OCI-M1 (cell line): Measurements from ENCODE around the gene STK31.
"Not testable (repeated sequence)": the region's sequence is repeated elsewhere in the genome, so short reads cannot be mapped to it uniquely, and the experiment has no call there.

Source experiments
- DNase-seq: peaks from one replicate; lab custom pipeline; 2025; lab: John Stamatoyannopoulos, UW

STK31 gene, protein sequence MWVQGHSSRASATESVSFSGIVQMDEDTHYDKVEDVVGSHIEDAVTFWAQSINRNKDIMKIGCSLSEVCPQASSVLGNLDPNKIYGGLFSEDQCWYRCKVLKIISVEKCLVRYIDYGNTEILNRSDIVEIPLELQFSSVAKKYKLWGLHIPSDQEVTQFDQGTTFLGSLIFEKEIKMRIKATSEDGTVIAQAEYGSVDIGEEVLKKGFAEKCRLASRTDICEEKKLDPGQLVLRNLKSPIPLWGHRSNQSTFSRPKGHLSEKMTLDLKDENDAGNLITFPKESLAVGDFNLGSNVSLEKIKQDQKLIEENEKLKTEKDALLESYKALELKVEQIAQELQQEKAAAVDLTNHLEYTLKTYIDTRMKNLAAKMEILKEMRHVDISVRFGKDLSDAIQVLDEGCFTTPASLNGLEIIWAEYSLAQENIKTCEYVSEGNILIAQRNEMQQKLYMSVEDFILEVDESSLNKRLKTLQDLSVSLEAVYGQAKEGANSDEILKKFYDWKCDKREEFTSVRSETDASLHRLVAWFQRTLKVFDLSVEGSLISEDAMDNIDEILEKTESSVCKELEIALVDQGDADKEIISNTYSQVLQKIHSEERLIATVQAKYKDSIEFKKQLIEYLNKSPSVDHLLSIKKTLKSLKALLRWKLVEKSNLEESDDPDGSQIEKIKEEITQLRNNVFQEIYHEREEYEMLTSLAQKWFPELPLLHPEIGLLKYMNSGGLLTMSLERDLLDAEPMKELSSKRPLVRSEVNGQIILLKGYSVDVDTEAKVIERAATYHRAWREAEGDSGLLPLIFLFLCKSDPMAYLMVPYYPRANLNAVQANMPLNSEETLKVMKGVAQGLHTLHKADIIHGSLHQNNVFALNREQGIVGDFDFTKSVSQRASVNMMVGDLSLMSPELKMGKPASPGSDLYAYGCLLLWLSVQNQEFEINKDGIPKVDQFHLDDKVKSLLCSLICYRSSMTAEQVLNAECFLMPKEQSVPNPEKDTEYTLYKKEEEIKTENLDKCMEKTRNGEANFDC

DNA sequence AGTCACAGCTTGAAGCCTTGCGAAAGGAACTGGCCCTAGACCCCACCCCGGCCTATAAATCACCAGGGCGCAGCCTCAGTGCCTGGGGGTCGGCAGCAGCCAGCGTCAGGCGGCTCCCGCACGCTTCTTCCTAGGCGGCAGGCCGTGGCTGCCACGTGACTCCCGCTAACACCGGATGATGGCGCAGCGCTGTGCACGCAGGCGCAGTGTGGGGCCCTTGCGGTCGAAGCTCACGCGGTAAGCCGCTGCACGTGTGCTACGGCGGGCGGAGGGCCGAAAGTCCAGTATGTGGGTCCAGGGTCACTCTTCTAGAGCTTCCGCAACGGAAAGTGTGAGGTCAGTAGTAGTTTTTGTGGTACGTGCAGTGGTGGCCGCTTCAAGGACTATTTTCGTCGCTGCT, at the start of gene STK31:
Gene STK31 (plus strand): TSS at position 220 of the 400 bp plus-strand sequence. CDS start 67 bp downstream, at position 287.
- no peak for DNase-seq

DNA sequence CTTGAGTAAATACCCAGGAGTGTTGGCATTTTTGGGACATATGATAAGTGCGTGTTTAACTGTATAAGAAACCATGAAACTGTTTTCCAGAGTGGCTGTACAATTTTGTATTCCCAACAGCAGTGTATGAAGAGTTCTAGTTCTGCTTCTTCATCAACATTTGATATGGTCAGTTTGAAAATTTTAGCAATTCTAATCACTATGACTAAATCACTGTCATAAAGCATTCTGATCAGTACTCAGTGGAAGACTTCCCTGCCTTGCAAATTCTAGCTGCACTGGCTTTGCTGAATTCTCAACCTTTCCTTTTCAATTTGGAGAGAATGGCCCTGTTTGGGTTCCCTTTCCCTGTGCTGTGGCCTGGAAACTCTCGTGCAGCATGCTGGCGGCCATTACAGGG, 48.6 kb upstream of the STK31 start:
- DNase-seq, result no peak

DNA sequence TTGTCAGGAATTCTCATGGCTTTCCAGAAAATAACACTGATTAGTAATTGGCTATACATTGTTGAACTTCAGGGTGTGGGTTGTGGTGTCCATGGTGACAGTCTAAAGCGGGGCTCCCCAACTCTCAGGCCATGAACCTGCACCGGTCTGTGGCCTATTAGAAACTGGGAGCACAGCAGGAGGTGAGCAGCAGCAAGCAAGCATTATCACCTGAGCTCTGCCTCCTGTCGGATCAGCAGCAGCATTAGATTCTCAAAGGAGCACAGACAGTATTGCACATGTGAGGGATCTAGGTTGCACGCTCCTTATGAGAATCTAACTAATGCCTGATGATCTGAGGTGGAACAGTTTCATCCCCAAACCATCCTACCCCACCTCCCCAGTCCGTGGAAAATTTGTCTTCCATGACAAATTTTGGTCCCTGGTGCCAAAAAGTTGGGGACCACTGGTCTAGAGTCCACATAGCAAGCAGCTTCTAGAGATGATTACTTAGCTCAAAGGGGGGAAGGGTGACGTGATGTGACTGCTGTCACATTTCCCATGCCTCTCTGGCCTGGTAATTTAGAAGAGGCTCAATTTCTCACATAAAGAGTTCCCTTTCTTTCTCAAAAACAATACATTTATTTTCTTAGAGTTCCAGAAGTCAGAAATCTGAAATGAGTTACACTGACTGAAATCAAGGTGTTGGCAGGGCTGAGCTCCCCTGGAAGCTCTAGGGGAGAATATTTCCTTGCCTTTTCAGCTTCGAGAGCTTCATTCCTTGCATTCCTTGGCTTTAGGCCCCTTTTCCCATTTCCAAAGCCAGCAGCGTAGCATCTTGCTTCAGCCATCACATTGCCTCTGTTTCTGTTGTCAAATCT, 47.7 kb upstream of the STK31 start:
- DNase-seq, result no peak

DNA sequence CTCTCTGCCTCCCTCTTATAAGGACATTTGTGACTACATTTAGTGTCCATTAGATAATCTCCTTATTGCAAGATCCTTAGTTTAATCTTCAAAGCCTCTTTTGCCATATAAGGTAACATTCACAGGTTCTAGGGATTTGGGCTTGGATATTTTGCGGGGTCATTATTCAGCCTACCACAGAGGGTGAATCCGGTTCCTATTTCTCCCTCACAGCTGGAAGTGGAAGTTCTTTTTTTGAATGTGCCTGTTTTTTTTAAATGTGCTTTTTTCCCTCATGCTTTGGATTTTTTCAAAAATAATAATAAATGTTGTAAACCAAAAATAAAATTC, 47.1 kb upstream of the STK31 start:
- DNase-seq, result no peak

DNA sequence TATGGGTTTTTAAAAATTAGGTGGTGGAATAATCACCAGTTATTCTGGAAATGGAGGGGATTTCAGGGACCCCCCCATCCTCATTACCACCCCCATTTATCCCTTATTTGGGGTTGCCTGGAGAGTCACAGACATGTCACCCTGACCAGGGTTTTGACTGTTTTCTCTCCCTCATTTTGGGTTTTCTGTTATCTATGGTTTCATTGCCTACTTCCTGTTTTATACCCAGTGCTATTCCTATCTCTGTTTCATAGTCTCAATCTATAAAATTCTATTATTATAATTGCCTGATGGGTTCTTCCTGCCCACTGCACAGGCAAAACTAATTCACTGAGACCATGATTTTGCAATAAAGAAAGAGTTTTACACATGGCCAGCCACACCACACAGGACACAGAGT, 45.9 kb upstream of the STK31 start:
- peak; percentile 7 for DNase-seq

DNA sequence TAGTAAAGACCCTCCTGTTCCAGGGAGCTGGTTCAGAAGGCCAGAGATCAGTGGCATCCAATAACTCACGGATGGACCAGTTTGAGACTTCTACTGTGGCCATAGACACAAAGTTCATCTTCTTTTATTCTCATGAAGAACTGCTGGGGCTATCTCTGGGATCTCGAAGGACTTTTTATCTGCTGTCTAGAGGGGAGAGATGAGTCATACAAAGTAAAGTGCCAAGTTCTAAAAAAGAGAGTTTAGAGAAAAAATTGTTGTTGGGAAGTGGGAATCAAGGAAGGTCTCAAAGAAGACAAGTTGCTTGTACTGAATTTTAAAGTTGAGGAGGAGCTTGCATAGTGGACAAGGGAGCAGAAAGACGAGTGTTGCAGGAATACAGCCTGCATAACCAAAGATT, 38.0 kb upstream of the STK31 start:
- no peak for DNase-seq

DNA sequence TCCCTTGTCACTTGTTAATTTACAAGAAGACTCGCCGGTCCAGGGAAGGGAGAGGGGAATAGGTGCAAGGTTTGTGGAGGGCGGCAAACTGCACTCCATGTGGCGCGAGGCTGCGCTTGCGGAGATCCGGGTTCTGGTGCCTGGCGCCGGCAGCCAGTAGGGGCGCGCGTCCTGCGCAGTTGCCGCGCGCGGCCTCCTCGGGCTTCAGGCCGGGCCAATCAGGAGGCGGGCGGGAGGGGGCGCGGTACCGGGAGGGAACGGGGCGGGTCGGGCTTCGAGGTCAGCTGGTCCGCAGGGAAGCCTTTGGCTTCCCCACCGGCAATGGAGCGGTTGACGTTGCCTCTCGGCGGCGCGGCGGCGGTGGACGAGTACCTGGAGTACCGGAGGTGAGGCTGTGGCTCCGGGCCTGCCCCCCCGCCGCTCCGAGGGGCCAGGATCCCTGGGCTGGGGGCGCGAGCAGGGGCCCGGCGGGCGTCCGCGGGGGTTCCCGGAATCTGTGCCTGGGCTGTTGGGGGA, 30.1 kb upstream of the STK31 start, which contains the start of gene FAM221A:
Gene FAM221A (plus strand): TSS at position 302 of the 516 bp plus-strand sequence. CDS start 20 bp downstream, at position 322.
- peak; percentile 74 for DNase-seq

DNA sequence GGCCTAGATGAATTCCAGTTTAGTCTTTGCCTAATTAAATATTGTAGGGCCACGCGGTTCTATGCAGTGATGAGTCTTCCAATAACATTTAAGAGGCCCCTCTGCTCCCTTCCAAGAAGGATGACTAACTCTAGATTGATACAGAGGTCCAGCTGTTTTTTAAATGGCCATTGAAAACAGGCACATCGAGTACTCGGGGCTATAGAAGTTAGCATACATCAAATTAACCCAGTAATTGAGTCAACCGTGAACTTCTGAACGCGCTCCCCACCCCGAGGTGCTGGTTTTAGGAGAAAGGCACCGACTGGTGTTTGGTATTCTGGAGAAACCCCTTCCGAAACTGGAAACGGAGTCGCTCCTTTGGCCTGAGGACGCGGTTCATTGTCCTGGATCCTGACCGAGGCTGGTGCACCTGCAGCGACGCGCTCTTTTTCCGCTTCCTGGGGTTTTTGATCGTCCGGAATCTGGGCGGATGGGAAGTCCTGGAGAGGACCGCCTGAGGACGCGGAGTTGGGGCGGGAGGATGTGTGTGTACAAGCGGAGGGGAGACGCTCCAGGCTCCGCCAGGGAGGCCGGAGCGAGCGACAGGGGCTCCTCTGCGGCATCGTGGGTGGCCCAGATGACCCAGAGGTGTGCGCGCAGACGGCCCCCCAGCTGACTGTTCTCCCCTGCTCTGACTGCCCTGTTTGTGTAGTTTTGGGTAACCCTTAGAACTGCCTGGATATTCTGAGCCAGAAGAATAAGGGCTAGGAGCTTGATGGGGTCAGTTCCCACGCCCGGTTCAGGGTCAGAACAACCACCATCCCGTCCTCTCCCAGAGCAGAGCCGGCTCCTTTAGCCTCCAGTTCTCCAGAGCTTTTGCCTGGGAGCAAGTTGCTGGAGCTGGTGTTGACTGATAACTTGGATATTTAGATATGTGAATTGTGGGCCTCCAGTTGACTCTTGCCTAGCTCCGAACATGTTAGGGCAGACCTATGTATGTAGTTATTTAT, 29.3 kb upstream of the STK31 start:
- DNase-seq, result peak; percentile 28

DNA sequence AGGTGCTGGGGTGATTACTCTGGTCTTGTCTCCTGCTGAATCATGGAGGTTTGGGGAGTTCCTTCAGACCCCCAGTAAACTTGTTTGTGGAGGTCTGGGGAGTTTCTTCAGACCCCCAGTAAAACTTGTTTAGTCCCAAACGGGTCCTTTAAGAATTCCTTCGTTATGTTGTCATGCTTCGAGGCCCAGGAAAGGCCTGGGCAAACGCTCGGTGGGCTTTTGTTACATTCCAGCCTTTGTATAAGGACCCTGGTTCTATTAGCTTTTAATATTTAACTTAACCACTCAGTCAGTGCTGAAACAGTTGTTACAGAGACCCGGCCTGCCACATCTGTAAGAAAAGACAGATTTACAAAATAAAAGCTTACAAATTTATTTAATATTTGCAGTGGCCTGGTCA, 26.0 kb upstream of the STK31 start:
- not testable (repeated sequence) for DNase-seq

DNA sequence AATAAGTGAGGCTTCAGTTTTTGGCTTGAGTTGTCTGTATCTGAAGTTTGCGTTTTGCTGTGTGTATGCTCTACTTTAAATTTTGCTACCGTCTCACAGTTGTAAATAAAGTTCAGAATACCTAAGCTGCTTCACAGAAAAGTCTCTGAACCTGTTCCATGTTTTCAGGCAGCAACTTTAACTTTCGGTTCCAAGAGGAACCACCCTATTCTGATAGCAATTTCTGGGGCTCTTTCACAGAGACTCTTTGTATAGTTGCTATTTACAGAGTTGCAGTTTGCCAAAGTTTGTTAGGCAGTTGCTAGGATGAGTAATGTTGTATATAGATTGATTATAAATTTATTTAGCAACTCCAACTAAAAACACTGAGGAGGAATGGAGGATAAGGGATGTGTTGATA, 24.3 kb upstream of the STK31 start:
- DNase-seq, result peak; percentile 46

DNA sequence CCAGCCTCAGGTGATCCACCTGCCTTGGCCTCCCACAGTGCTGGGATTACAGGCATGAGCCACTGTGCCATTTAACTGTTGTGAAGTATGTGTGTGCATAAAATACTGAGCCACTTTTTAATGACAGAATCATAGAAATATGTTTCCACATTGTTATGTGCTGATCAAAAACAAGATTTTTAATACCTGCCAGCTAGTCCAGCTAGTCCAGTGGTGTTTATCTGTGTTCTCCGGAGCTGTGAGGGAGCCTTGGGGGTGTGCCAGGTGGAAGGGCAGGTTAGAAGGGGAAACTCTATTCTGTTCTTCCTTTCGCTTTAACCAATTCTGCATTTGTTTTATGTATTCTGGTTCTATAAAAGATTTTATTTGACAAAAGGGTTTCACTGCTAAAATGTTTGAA, 23.0 kb upstream of the STK31 start:
- DNase-seq, result no peak

DNA sequence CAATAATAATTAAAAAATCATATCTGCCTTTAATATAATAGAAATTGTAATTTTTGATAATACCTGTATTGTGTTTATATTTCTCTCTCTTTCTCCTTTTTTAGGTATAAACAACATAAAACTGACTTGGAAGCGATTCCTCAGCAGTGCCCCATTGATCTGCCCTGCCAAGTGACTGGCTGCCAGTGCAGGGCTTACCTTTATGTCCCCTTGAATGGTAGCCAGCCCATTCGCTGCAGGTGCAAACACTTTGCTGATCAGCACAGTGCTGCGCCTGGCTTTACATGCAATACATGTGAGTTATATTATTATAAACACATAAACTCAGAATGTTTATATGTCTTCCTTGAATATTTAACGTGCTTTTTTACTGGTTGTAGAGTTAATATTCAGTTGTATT, 20.9 kb upstream of the STK31 start:
- DNase-seq, result no peak

DNA sequence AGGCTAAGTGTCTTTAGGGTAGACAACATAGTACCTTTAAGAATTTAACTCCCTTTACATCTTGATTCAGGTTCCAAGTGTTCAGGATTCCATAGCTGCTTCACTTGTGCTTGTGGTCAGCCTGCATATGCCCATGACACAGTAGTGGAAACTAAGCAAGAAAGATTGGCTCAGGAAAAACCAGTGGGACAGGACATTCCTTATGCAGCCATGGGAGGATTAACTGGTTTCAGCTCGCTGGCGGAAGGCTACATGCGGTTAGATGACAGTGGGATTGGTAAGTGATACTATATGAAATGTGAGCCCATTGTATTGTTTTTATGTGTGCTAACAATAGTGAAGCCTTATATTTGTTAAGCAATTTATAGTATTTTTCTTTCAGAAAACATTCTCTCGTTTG, 18.7 kb upstream of the STK31 start:
- no peak for DNase-seq

DNA sequence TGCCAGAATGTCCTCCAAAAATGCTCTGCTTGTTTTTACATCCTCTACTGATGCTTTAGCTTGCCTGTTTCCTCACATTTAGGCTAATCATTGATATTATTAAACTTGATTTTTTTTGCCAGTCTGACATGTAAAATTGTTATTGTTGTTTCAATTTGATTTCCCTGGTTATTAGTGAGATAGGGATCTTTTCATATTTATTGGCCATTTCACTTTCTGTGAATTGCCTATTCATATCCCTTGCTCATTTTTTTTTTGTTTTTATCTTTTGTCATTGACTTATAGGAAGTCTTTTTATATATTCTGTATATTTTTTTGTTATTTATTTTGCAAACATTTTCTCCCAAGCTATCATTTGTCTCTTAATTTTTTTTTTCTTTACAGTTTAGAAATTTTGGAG, 16.8 kb upstream of the STK31 start:
- no peak for DNase-seq

DNA sequence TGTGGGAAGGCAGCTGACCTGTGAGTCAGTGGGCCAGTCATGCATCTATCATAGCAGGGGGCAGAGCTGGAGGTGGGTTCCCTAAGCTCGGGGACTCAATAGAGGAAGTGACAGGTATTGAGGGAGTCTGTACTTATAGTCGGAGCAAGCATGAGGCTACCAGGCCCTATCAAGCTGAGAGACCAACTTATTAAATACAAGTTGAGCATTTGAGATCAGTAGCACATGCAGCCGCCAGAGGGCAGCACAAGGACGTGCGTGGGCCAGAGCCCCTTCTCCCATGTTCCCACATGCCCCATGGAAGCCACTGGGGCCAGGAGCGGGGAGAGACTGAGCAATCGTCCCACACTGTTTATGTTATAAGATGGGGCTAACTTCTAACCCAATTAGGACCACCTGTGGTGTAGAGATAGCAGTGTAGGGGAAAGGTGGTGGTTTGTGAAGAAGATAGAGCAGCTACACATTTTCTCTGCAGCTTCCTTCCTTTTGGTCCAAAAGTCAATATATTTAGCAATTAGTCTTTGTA, 13.0 kb upstream of the STK31 start:
- DNase-seq, result peak; percentile 77

DNA sequence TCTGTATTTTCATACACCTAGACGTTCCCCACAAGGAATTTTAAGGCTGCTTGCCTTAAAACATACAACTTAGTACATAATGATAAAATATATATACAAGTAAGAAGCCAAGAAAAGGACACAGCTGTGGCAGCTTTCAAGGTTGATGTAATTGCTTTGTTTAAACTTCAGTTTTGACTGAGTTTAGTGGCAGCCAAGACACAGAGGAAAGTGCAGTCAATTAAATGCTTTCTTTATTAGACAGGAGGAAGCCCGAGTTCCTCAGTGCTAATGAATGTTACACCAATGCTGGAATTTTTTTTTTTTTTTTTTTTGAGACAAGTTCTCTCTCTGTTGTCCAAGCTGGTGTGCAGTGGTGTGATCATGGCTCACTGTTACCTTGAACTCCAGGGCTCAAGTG, 11.2 kb upstream of the STK31 start:
- DNase-seq, result no peak

DNA sequence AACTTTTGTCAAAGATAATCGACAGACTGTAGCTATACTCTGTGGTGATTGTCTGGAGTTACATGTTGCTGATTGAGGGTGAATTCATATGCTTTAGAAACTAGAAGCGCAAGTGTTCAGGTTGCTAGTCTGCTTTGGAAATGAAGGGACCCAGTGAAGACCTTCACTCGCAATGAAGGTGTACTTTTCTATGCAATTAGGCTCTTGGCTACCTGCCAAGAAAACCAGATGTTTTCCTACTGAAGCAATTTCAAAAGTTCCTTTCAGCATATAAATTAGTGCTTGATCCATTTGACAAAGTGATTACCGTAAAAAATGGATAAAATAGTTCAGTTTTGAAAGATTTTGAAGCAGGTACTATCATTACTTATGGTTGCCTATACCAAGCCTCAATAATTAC, 10.0 kb upstream of the STK31 start:
- DNase-seq, result no peak

DNA sequence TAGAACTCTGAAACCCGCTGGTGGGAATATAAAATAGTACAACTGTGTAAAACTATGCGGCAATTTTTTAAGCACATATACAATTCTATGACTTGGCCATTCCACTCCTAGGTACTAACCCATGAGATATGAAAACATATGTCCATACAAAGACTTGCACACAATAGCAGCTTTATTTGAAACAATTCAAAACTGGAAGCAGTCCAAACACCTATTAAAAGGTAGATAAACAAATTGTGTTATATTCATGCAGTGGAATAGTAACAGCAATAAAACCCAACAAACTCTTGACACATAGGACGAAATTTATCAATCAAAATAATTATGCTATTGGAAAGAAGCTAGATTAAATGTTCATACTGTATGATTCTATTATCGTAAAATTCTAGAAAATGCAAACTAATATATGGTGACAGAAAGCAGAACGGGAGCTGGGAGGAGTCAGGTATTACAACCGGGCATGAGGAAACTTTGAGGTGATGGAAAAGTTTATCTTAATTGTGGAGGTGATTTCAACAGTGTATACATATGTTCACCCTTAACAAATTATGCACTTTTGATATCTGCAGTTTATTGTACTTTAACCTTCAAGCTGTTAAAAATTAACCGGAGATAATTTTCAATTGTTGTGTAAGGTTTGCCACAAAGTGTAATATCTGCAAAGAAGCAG, 803 bp upstream of the STK31 start:
- DNase-seq, result no peak
